Measurements from ENCODE around the gene SHTN1. TPM values are rescaled to one million over a fixed set of nuclear protein-coding genes. Genes with fewer than 3 reads are reported as not detected.

SHTN1 gene
- total RNA-seq, 1 donor from 2014 or later = 18.2 TPM

DNA sequence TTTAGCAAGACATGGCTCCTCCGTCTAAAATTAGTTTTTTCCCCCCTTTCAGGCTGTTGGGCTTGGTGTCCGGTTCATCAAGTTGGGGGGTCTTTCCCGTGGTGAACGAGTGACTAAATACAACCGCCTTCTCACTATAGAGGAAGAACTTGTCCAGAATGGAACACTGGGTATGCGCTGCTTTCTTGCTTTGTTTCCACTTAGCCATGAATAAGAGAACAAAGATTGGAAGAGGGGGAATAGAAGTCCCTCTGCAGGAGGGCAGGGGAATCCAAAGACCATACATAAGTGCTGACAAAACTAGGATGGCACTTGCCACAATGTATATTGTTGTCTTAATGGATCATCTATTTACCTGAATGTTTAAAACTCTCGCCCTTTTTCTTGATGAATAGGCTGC lies 125.2 kb downstream of the SHTN1 start:
- H3K4me1 Mint-ChIP-seq (ENCODE audit: unreplicated experiment) = no peaks in the 10 kb centered on the region
- TF ChIP-seq, protein P1, sequence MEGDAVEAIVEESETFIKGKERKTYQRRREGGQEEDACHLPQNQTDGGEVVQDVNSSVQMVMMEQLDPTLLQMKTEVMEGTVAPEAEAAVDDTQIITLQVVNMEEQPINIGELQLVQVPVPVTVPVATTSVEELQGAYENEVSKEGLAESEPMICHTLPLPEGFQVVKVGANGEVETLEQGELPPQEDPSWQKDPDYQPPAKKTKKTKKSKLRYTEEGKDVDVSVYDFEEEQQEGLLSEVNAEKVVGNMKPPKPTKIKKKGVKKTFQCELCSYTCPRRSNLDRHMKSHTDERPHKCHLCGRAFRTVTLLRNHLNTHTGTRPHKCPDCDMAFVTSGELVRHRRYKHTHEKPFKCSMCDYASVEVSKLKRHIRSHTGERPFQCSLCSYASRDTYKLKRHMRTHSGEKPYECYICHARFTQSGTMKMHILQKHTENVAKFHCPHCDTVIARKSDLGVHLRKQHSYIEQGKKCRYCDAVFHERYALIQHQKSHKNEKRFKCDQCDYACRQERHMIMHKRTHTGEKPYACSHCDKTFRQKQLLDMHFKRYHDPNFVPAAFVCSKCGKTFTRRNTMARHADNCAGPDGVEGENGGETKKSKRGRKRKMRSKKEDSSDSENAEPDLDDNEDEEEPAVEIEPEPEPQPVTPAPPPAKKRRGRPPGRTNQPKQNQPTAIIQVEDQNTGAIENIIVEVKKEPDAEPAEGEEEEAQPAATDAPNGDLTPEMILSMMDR (conservative IDR thresholded peaks at IDR 0.05) = no peak
- no peak for DNase-seq (ENCODE audit: extremely low spot score, unreplicated experiment)
- H3K27ac Mint-ChIP-seq = no peak overlapping the region
- H3K36me3 Mint-ChIP-seq = no peaks in the 10 kb centered on the region
- H3K9me3 Mint-ChIP-seq = no peaks in the 10 kb centered on the region
- H3K27me3 Mint-ChIP-seq = peaks cover 5% of the 10 kb centered on the region
- no peak overlapping the region for H3K4me3 Mint-ChIP-seq

DNA sequence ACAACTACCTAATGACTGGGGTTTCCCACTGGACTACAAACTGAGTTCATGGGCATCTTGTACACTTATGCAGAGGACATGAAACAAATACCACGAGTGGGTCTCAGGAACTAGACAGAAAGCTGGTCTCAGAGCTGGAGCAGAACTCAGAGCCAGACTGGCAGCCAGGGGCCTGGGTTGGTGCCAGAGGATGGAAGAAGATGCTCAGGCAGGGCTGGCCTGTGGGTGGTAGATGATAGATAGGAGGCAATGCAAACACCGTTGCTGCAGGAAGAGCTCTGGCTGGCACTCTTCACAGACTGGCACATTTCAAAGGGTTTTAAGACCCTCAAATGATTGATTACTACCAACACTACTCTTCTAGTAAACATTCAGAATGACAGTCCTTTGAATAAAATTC lies 126.9 kb downstream of the SHTN1 start:
- TF ChIP-seq, protein P1 (conservative IDR thresholded peaks at IDR 0.05) = no peak

DNA sequence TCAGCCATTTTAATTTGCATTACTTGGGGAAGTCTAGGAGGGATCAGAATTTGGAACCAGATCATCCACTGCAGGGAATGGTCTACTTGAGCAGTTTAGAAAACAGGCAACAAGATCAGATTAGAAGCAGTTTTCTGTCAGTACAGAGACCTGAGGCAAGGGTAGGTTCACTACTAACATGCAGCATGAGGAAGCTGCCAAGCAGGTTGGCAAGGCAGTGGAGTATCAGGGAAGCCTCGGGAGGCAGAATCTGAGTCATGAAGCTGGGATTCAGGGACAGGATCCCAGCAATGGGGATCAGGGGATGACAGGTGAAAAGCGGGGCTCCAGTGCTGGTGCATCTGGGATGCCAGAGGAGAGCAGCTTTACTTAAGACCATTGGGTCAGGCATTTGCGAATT lies 127.6 kb downstream of the SHTN1 start:
- TF ChIP-seq, protein P1 (conservative IDR thresholded peaks at IDR 0.05) = no peak
- Mint-ChIP-seq H3K9me3 (peaks cover 2% of the 10 kb centered on the region), H3K4me3 (no peak overlapping the region), H3K27me3 (peaks cover 5% of the 10 kb centered on the region), H3K27ac (no peak overlapping the region), H3K4me1 (ENCODE audit: unreplicated experiment) (no peaks in the 10 kb centered on the region), H3K36me3 (no peaks in the 10 kb centered on the region)
- DNase-seq (ENCODE audit: extremely low spot score, unreplicated experiment) = no peak

More for the DNA sequence above, 126.9 kb downstream of the SHTN1 start:
- no peaks in the 10 kb centered on the region for H3K4me1 Mint-ChIP-seq (ENCODE audit: unreplicated experiment)
- no peaks in the 10 kb centered on the region for H3K36me3 Mint-ChIP-seq
- no peak overlapping the region for H3K4me3 Mint-ChIP-seq
- no peak for DNase-seq (ENCODE audit: extremely low spot score, unreplicated experiment)
- peaks cover 5% of the 10 kb centered on the region for H3K27me3 Mint-ChIP-seq
- H3K27ac Mint-ChIP-seq = no peak overlapping the region
- no peaks in the 10 kb centered on the region for H3K9me3 Mint-ChIP-seq

DNA sequence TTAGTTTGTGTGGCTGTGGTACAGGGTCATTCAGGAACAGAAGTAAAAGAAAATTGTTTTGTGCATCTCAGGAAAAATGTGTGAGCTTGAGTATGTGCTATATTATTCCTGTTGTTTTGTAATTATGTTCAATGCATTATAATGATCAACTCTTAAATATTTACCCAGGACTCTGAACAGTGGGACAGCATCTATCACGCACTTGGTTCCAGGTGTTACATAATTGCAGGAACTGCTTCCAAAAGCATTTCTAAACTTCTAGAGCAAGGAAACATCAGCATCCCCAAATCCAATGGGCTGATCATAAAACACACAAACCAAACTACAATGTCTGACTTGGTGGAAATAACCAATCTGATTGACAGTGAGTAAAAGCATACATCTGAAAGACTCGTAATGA lies 129.1 kb downstream of the SHTN1 start:
- H3K4me1 Mint-ChIP-seq (ENCODE audit: unreplicated experiment) = peaks cover 2% of the 10 kb centered on the region
- DNase-seq (ENCODE audit: extremely low spot score, unreplicated experiment) = no peak
- peaks cover 5% of the 10 kb centered on the region for H3K9me3 Mint-ChIP-seq
- no peak overlapping the region for H3K4me3 Mint-ChIP-seq
- TF ChIP-seq, protein P1 (conservative IDR thresholded peaks at IDR 0.05) = no peak
- peaks cover 5% of the 10 kb centered on the region for H3K27me3 Mint-ChIP-seq
- no peak overlapping the region for H3K27ac Mint-ChIP-seq
- no peaks in the 10 kb centered on the region for H3K36me3 Mint-ChIP-seq

DNA sequence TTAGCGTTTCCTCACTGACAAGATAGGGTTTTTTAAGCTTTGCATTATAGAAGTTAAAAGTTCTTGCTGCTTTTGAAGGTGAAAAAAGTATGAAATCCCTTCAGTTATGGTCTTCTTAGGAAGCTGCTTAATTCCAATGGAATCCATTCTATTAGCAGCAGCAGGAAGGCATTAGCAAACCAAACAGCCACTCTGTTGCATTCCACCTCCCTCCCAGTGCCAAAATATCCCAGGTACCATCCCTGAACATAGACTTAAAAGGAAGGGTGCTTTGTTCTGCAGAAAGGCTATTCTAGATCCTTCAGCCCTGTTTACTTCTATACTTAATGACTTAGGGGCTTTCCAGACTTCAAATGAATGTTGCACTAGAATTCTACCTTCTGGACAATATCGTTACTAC lies 131.9 kb downstream of the SHTN1 start:
- Mint-ChIP-seq H3K27ac (no peak overlapping the region), H3K4me3 (no peak overlapping the region), H3K4me1 (ENCODE audit: unreplicated experiment) (peaks cover 6% of the 10 kb centered on the region), H3K36me3 (no peaks in the 10 kb centered on the region), H3K9me3 (peaks cover 5% of the 10 kb centered on the region), H3K27me3 (peaks cover 5% of the 10 kb centered on the region)
- TF ChIP-seq, protein P1 (conservative IDR thresholded peaks at IDR 0.05) = no peak
- DNase-seq (ENCODE audit: extremely low spot score, unreplicated experiment) = no peak

DNA sequence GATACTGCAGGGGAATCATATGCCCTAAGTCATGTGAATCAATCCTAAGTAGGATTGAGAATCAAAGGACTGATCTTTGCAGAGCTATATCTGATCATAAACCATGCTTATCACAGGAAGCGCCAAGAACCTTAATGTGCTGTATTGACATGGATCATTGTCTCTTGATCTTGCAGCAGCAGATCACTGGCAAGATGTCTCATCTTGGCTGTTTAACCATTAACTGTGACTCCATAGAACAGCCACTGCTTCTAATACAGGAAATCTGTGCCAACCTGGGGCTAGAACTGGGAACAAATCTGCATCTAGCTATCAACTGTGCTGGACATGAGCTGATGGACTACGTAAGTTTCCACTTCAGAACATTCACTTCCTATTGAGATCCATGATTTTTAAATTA lies 134.0 kb downstream of the SHTN1 start:
- Mint-ChIP-seq H3K36me3 (no peaks in the 10 kb centered on the region), H3K4me1 (ENCODE audit: unreplicated experiment) (peaks cover 10% of the 10 kb centered on the region), H3K4me3 (no peak overlapping the region)

More for the DNA sequence above, 134.0 kb downstream of the SHTN1 start:
- Mint-ChIP-seq H3K9me3 (peaks cover 5% of the 10 kb centered on the region), H3K27ac (no peak overlapping the region), H3K27me3 (no peaks in the 10 kb centered on the region)
- TF ChIP-seq, protein P1 (conservative IDR thresholded peaks at IDR 0.05) = no peak
- DNase-seq (ENCODE audit: extremely low spot score, unreplicated experiment) = no peak
